Measurements from ENCODE around the gene PGAM5.

GRCh38 chr12:132675757-132676432 is 34.7 kb upstream of the PGAM5 start:
- TF ChIP-seq POLR2AphosphoS5 (IDR thresholded peaks at IDR 0.05; ENCODE audit: low read depth, low read length) (no peak), SIN3A (IDR thresholded peaks at IDR 0.05; ENCODE audit: borderline replicate concordance, low read depth, low read length) (no peak), CTCF (IDR thresholded peaks at IDR 0.05) (no peak), EZH2phosphoT487 (IDR thresholded peaks at IDR 0.05; ENCODE audit: borderline replicate concordance, low read depth) (no peak), MXI1 (IDR thresholded peaks at IDR 0.05; ENCODE audit: low read depth, low read length) (no peak), CHD2 (IDR thresholded peaks at IDR 0.05; ENCODE audit: low read length, partially characterized antibody) (no peak), MAX (IDR thresholded peaks at IDR 0.05; ENCODE audit: low read depth) (no peak), NFIC (IDR thresholded peaks at IDR 0.05; ENCODE audit: borderline replicate concordance) (no peak), YY1 (IDR thresholded peaks at IDR 0.05; ENCODE audit: low read depth) (no peak), RCOR1 (IDR thresholded peaks at IDR 0.05; ENCODE audit: low read length) (no peak), RAD21 (IDR thresholded peaks at IDR 0.05; ENCODE audit: low read length) (no peak)
- TF ChIP-seq, protein P1, sequence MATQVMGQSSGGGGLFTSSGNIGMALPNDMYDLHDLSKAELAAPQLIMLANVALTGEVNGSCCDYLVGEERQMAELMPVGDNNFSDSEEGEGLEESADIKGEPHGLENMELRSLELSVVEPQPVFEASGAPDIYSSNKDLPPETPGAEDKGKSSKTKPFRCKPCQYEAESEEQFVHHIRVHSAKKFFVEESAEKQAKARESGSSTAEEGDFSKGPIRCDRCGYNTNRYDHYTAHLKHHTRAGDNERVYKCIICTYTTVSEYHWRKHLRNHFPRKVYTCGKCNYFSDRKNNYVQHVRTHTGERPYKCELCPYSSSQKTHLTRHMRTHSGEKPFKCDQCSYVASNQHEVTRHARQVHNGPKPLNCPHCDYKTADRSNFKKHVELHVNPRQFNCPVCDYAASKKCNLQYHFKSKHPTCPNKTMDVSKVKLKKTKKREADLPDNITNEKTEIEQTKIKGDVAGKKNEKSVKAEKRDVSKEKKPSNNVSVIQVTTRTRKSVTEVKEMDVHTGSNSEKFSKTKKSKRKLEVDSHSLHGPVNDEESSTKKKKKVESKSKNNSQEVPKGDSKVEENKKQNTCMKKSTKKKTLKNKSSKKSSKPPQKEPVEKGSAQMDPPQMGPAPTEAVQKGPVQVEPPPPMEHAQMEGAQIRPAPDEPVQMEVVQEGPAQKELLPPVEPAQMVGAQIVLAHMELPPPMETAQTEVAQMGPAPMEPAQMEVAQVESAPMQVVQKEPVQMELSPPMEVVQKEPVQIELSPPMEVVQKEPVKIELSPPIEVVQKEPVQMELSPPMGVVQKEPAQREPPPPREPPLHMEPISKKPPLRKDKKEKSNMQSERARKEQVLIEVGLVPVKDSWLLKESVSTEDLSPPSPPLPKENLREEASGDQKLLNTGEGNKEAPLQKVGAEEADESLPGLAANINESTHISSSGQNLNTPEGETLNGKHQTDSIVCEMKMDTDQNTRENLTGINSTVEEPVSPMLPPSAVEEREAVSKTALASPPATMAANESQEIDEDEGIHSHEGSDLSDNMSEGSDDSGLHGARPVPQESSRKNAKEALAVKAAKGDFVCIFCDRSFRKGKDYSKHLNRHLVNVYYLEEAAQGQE (IDR thresholded peaks at IDR 0.05; ENCODE audit: low read depth, low read length) = no peak
- TF ChIP-seq, protein P2, sequence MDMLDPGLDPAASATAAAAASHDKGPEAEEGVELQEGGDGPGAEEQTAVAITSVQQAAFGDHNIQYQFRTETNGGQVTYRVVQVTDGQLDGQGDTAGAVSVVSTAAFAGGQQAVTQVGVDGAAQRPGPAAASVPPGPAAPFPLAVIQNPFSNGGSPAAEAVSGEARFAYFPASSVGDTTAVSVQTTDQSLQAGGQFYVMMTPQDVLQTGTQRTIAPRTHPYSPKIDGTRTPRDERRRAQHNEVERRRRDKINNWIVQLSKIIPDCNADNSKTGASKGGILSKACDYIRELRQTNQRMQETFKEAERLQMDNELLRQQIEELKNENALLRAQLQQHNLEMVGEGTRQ (IDR thresholded peaks at IDR 0.05; ENCODE audit: borderline replicate concordance, low read depth, low read length) = no peak
- TF ChIP-seq, protein P3, sequence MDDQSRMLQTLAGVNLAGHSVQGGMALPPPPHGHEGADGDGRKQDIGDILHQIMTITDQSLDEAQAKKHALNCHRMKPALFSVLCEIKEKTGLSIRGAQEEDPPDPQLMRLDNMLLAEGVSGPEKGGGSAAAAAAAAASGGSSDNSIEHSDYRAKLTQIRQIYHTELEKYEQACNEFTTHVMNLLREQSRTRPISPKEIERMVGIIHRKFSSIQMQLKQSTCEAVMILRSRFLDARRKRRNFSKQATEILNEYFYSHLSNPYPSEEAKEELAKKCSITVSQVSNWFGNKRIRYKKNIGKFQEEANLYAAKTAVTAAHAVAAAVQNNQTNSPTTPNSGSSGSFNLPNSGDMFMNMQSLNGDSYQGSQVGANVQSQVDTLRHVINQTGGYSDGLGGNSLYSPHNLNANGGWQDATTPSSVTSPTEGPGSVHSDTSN (IDR thresholded peaks at IDR 0.05) = no peak
